SH-SY5Y (cell line): ENCODE measurements around the gene RASGRF1.

Experiments
- GATA2 ChIP-seq: IDR thresholded peaks from 2 replicates; pipeline ENCODE4 v1.6.1; 2011; ENCODE audit warnings: mild to moderate bottlenecking, low read depth, low read length
- GATA3 ChIP-seq: IDR thresholded peaks from 2 replicates; pipeline ENCODE4 v1.6.1; 2011; ENCODE audit warnings: low read depth, mild to moderate bottlenecking, low read length, moderate library complexity

The RASGRF1 gene

DNA sequence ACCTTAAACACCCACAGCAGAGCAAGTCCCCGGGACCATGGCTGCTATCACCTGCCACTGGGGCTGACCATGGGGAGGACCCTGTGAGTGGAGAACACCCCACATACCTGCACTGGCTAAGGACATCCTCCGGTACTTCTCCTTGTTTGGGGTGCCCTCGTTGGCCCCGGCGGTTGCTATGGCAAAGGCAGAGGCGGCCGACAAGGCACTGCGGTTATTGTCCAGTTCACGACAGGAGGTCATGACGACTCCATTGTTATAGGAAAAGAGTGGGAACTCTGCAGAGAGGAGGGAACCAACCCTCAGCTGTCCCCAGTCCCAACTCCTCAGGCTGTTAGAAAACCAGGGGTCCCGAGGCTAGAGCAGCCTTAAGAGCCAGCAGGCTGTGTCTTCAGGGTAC is 90.9 kb downstream of the RASGRF1 start:
- TF ChIP-seq GATA3 (no peak), GATA2 (no peak)

DNA sequence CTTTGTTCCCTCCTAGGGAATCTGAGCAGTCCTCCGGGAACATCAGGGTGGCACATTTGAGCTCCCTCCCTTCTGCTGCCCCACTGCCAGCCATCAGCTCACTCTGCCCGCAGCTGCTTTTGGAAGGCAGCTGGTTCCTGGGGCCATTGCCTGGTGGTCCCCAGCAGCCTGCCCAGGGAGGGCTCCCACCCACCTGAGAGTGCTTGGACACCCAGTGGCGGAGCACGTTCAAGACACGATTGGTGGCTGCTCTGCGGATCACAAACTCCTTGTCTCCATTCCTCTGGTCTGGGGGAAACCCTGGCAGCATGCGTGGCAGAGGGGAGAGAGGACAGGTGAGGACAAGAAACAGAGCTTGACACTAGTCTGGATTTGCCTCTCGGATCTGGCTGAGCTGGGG is 92.1 kb downstream of the RASGRF1 start:
- TF ChIP-seq GATA3 (no peak), GATA2 (no peak)

- TF ChIP-seq GATA3 (no peak), GATA2 (no peak)
These were observed 92.5 kb downstream of the RASGRF1 start for GRCh38 chr15:78997981-78998499.

GRCh38 chr15:78996894-78997275 is 93.7 kb downstream of the RASGRF1 start:
- no peak for TF ChIP-seq GATA3
- TF ChIP-seq GATA2: no peak

DNA sequence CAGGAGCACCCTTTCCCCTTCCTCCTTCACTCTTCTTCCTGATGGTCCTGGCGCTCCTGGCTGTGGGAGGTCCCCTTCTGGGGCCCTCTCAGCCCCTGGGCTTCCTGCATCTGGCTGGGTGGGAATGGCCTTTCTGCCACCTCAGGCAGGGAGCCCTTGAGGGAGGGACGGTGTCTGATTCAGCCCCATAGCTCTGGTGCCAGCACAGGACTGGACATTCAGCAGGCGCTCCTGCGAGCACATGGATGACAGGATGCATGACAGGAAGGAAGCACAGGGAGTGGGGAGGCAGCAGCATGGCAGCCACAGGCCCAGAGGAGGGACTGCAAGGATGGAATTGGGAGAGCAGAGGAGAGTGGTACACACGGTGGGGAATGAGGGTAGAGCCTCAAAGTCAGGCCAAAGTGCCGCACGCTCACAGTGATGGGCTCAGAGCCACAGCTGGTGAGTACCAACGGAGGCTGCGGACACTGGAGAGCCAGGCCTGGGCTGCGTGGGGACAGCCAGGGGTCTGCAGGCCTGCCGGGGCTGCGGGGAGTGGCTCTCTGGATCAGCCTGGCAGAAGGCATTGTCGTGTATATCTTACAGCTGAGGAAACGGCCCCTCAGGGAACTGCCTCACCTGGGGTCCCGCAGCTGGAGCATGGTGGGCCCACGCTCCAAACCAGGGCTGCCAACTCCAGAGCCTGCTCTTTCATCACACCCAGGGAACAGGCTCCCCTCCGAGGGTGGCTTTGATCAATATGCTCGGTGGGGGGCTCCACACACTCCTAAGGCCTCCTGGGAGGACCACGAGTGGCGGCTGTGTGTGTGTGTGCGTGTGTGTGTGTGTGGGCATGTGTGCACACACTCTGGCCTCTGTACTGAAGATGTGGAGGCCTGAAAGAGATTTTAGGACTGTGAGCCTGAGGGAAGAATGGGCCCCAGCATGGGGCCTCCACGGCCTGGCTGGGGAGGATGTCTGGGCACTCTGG is 94.4 kb downstream of the RASGRF1 start:
- no peak for TF ChIP-seq GATA2
- TF ChIP-seq GATA3: no peak

DNA sequence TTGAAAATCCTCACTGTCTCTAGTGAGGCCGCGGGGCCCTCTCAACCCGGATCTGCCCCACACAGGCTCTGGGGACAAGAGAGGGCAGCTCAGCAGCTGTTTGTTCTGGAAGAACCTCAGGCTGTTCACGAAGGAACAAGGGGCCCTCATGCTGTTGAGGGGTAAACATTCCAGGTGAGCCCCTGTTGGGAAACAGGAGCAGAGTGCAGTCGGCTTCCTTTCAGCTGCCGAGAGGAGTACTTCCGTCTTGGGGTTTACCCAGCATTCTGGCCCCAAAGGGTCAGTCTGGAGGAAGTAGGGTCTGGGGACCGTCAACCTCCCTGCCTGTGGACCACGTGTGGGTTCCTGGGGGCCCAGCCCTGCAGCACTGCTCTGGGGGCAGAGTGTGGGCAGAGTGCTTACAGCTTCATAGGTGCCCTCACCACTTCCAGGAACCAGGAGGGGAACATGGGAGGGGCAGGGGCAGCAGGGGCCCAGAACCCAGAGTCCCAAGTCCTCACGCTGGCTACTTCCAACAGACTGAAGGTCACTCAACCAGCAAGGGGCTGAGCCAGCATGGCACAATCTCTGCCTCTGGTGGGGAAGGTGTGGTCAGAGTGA is 96.5 kb downstream of the RASGRF1 start:
- no peak for TF ChIP-seq GATA3

DNA sequence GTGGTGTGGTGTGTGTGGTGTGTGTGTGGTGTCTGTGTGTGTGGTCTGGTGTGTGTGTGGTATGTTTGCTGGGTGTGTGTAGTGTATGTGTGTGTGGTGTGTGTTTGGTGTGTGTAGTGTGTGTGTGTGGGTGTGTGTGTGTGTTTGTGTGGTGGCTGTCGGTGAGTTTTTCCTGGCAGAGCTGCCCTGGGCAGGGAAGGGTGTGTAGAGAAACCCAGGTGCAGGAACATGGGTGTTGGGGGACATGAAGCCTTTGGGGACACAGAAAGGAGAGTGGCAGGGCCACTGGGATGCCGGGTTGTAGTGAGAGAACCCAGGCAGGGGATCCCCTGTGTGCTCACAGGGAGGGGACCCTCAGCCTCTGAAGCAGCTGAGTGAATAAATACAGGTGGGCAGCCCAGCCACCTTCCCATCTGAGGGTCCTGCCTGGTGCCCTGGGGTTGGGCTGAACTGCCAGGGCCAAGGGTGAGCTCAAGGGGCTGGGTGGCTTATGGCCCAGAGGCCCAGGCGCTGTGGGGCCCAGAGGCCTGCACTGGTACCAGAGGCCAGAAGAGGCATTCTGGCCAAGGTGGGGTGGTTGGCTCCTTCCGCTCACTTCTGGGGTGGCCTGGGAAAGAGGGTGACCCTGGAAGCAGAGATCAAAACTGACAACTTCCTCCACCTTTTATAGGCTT is 97.2 kb downstream of the RASGRF1 start:
- TF ChIP-seq GATA2 (no peak), GATA3 (no peak)

- no peak for TF ChIP-seq GATA2
- TF ChIP-seq GATA3: no peak
These were observed 97.9 kb downstream of the RASGRF1 start for GRCh38 chr15:78992416-78993256.

DNA sequence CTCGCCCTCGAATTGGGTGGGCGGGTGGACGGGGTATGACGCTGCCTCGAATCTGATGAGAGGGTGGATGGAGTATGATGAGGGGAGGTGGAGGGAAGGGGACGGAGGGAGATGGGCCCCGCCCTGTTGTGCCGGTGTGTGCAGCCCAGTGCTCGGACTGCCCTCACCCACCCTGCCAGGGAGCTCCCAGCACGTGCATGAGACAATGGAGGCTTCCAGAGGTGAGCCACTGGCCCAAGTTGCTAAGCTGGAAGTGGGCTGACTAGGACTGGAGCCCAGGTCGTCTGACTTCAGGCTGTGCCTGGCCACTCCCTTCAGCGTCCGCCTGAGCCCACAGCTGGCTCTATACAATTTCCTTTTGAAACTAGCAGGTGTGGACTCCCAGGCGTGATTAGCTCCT is 98.7 kb downstream of the RASGRF1 start:
- TF ChIP-seq GATA3 (no peak), GATA2 (no peak)

- TF ChIP-seq GATA3 (no peak), GATA2 (no peak)
These were observed 99.1 kb downstream of the RASGRF1 start for GRCh38 chr15:78991476-78991875.

DNA sequence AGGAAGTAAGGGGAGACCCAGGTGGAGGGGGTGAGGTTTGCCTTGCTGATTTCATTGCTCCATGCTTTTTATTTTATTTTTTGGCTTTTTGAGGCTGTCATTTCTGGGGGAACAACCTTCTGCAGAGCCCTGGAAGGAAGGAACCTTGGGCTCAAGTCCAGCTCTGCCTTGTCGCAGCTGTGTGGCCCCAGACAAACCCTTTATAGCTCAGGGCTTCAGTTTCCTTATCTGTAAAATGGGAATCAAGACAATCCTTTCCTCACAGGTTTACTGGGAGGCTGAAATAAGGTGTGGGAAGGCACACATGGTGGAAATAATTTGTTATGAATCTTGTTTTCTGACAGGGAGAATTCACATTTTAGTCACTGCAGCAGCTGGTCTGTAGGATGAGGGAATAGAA is 100.3 kb downstream of the RASGRF1 start:
- TF ChIP-seq GATA3: no peak
- TF ChIP-seq GATA2: no peak

GRCh38 chr15:78989701-78990240 is 100.8 kb downstream of the RASGRF1 start:
- TF ChIP-seq GATA2 (no peak), GATA3 (no peak)

DNA sequence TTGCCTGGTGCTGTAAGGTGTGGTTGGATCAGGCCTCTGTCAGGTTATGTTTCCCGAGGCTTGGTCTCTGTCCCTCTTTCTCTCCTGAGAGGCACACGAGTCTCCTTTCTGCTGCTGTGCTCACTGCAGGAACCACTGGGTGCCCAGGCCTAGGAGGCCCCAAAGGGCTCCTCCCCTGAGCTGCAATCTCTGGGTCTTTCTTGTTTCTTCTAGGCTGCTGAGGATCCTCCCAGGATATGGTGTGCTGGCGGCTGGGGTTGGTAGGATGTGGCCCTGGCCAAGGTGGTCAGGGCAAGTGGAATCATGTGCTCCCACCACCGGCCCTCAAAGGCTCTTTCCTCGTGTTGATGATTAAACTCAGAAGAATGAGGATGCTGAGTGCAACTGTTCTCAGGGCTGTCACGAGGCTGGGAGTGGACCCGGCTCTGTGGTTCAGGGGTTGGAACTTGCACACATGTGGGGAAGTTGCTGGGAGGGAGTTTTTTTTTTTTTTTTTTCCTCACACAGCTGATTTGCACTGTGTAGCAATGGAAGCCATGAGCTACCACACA is 102.1 kb downstream of the RASGRF1 start:
- TF ChIP-seq GATA3 (no peak), GATA2 (no peak)
